ENCODE measurements around the gene EPHB2. TPM values are rescaled to one million over a fixed set of nuclear protein-coding genes. Genes with fewer than 3 reads are reported as not detected.

Gene EPHB2
- total and polyA plus RNA-seq, 3 donors from 2014 or later, result 7.7 to 9.4 (median 8.2) TPM

DNA sequence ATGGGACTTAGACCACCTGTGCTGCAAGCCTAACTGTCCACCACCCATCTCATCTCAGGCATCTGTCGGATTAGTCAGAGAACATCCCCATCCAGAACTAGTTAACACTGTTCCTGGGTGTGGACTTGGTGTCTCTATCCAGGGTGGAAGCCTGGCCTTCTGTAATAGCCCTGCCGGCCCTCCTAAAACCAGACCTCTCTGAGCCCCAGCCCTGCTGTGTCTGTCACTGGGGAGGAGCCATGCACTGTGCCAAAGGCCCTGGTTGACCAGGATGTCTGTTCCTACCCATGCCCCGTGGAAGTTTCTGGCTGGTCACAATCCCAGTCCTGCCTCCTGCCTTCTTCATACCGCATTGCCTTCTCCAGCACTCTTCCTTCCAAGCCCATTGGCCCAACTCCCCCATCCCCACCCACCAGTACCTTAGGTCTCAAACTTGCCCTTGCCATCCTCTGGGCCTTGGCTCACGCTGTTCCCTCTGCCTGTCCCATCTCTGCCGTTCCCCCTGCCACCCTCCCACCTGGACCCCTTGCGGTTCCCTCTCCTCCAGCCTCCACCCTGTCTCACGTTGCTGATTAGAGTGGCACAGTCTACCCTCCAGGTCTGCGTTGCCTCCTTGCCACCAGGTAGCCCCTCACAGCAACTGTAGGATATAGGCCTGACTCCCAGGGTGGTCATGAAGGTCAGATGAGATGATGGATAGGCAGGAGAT lies 105.6 kb downstream of the EPHB2 start:
- no peak overlapping the region for H3K27ac ChIP-seq
- intact Hi-C loops (cut with DNase I; ENCODE audit: low total_unique reads), result no loop called here
- H3K36me3 ChIP-seq (ENCODE audit: low read depth, missing control alignments), result no peaks in the 10 kb centered on the region
- no peaks in the 10 kb centered on the region for H3K9me3 ChIP-seq
- WGBS, 2 donors, result 77 to 82% methylated on average over 9 of the region's 9 CpGs
- no peak overlapping the region for H3K4me3 ChIP-seq
- DNase-seq, result no peak
- H3K4me1 ChIP-seq, result peaks cover 4% of the 10 kb centered on the region
- no peak for TF ChIP-seq POLR2A (IDR thresholded peaks at IDR 0.05)
- TF ChIP-seq, protein P1, sequence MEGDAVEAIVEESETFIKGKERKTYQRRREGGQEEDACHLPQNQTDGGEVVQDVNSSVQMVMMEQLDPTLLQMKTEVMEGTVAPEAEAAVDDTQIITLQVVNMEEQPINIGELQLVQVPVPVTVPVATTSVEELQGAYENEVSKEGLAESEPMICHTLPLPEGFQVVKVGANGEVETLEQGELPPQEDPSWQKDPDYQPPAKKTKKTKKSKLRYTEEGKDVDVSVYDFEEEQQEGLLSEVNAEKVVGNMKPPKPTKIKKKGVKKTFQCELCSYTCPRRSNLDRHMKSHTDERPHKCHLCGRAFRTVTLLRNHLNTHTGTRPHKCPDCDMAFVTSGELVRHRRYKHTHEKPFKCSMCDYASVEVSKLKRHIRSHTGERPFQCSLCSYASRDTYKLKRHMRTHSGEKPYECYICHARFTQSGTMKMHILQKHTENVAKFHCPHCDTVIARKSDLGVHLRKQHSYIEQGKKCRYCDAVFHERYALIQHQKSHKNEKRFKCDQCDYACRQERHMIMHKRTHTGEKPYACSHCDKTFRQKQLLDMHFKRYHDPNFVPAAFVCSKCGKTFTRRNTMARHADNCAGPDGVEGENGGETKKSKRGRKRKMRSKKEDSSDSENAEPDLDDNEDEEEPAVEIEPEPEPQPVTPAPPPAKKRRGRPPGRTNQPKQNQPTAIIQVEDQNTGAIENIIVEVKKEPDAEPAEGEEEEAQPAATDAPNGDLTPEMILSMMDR (IDR thresholded peaks at IDR 0.05), result no peak
- no peaks in the 10 kb centered on the region for H3K27me3 ChIP-seq

- Histone ChIP-seq H3K9me3 (no peaks in the 10 kb centered on the region), H3K4me1 (peaks cover 4% of the 10 kb centered on the region), H3K4me3 (no peak overlapping the region), H3K27ac (no peak overlapping the region), H3K27me3 (no peaks in the 10 kb centered on the region), H3K36me3 (ENCODE audit: low read depth, missing control alignments) (no peaks in the 10 kb centered on the region)
- no peak for DNase-seq
- TF ChIP-seq, protein P1 (IDR thresholded peaks at IDR 0.05), result no peak
- TF ChIP-seq POLR2A (IDR thresholded peaks at IDR 0.05), result no peak
- WGBS, 2 donors, result 85 to 96% methylated on average over 5 of the region's 5 CpGs
- intact Hi-C loops (cut with DNase I; ENCODE audit: low total_unique reads), result no loop called here
These were observed 106.2 kb downstream of the EPHB2 start for GRCh38 chr1:22816803-22817202.

GRCh38 chr1:22817462-22817861 lies 106.8 kb downstream of the EPHB2 start:
- no peak overlapping the region for H3K27ac ChIP-seq
- H3K9me3 ChIP-seq, result no peaks in the 10 kb centered on the region
- H3K36me3 ChIP-seq (ENCODE audit: low read depth, missing control alignments), result no peaks in the 10 kb centered on the region
- intact Hi-C loops (cut with DNase I; ENCODE audit: low total_unique reads), result no loop called here
- 90 to 91% methylated on average over 2 to 5 of the region's 5 CpGs for WGBS, 2 donors
- DNase-seq, result no peak
- TF ChIP-seq POLR2A (IDR thresholded peaks at IDR 0.05), result no peak
- TF ChIP-seq, protein P1 (IDR thresholded peaks at IDR 0.05), result no peak
- peaks cover 4% of the 10 kb centered on the region for H3K4me1 ChIP-seq
- H3K4me3 ChIP-seq, result no peak overlapping the region
- H3K27me3 ChIP-seq, result no peaks in the 10 kb centered on the region

DNA sequence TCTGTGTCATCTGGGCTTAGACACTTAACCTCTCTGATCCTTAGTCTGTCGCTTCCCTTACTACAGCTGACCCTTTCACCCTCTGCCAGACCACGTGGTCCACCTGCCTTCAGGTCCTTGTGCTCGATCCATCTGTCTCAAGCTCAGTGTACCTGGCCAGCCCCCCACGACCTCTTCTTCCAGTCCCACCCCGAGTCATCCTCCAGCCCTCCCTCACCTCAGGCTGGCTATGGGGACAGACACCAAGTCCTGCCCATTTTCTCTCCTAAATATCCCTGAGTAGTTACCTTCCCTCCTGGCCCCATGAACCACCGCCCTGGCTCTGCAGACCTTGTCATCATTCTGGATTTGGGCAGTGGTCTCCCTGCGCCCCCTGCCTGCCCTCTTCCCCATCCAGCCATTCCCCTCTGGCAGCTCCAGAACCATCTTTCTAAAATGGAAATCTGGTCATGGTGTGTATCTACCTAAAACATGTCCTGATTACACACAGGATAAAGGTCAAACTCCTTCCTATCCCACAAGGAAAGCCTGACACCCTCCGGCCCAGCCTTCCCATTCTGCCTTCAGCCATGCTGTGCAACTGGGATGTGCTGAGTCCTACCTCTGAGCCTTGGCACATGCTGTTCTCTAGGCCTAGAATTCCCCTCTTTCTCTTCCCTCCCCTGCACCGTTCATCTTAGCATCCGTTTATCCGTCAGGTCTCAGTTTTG lies 107.6 kb downstream of the EPHB2 start:
- TF ChIP-seq POLR2A (IDR thresholded peaks at IDR 0.05), result no peak
- TF ChIP-seq, protein P1 (IDR thresholded peaks at IDR 0.05), result no peak
- Histone ChIP-seq H3K4me1 (peaks cover 4% of the 10 kb centered on the region), H3K9me3 (no peaks in the 10 kb centered on the region), H3K27me3 (no peaks in the 10 kb centered on the region), H3K4me3 (no peak overlapping the region), H3K36me3 (ENCODE audit: low read depth, missing control alignments) (no peaks in the 10 kb centered on the region), H3K27ac (no peak overlapping the region)
- no peak for DNase-seq
- intact Hi-C loops (cut with DNase I; ENCODE audit: low total_unique reads), result no loop called here
- WGBS, 2 donors, result 82 to 90% methylated on average over 11 of the region's 11 CpGs

Measured in testis (tissue), 3 donors.